ENCODE data around the gene IDH3B.
"Not testable (repeated sequence)": the region's sequence is repeated elsewhere in the genome, so short reads cannot be mapped to it uniquely, and the experiment has no call there.

IDH3B gene

GRCh38 chr20:2663887-2664719 is at the start of gene IDH3B:
Gene IDH3B (minus strand): TSS chr20:2664216. CDS start chr20:2664188, 28 bp downstream.
- DNase-seq: peak; percentile 94

- DNase-seq: no peak
Observed at GRCh38 chr20:2713285-2713684, 49.3 kb upstream of the IDH3B start.

- DNase-seq: no peak
Observed at GRCh38 chr20:2709205-2709981, 45.4 kb upstream of the IDH3B start.

GRCh38 chr20:2708665-2709064 is 44.6 kb upstream of the IDH3B start:
- no peak for DNase-seq

GRCh38 chr20:2708073-2708415 is 44.0 kb upstream of the IDH3B start:
- DNase-seq: no peak

GRCh38 chr20:2707353-2708072 is 43.5 kb upstream of the IDH3B start:
- DNase-seq: no peak

- DNase-seq: peak; percentile 54
Observed at GRCh38 chr20:2706688-2707352, 42.8 kb upstream of the IDH3B start.

GRCh38 chr20:2705931-2706645 is 42.1 kb upstream of the IDH3B start:
- no peak for DNase-seq

GRCh38 chr20:2703716-2704475 is 39.9 kb upstream of the IDH3B start:
- no peak for DNase-seq

GRCh38 chr20:2701671-2702081 is 37.7 kb upstream of the IDH3B start:
- no peak for DNase-seq

GRCh38 chr20:2700913-2701620 is 37.1 kb upstream of the IDH3B start:
- DNase-seq: no peak

- DNase-seq: no peak
Observed at GRCh38 chr20:2699775-2700413, 35.9 kb upstream of the IDH3B start.

- no peak for DNase-seq
Observed at GRCh38 chr20:2698912-2699311, 34.9 kb upstream of the IDH3B start.

GRCh38 chr20:2698186-2698817 is 34.3 kb upstream of the IDH3B start:
- DNase-seq: no peak

GRCh38 chr20:2697768-2698167 is 33.8 kb upstream of the IDH3B start:
- DNase-seq: no peak

- no peak for DNase-seq
Observed at GRCh38 chr20:2696646-2697045, 32.6 kb upstream of the IDH3B start.

- DNase-seq: not testable (repeated sequence)
Observed at GRCh38 chr20:2695984-2696525, 32.0 kb upstream of the IDH3B start.

- DNase-seq: no peak
Observed at GRCh38 chr20:2695206-2695983, 31.4 kb upstream of the IDH3B start.

GRCh38 chr20:2694519-2694918 is 30.5 kb upstream of the IDH3B start:
- DNase-seq: no peak
